GM20431 (cell line): Measurements from ENCODE around the gene DNAJC12.
"Not testable (repeated sequence)": the region's sequence is repeated elsewhere in the genome, so short reads cannot be mapped to it uniquely, and the experiment has no call there.

Experiments used
- in situ Hi-C: fragments of 300-500 bp; cut with MseI, MboI; formaldehyde crosslinking; loops from one replicate; pipeline ENCODE4 v1.15.0; 2020; ENCODE audit warnings: low sequenced_read_pairs; ENCODE audit not compliant: unreplicated experiment

DNAJC12 gene

GRCh38 chr10:67772894-67773511 lies 65.0 kb downstream of the DNAJC12 start:
- in situ Hi-C loops: no loop called here

DNA sequence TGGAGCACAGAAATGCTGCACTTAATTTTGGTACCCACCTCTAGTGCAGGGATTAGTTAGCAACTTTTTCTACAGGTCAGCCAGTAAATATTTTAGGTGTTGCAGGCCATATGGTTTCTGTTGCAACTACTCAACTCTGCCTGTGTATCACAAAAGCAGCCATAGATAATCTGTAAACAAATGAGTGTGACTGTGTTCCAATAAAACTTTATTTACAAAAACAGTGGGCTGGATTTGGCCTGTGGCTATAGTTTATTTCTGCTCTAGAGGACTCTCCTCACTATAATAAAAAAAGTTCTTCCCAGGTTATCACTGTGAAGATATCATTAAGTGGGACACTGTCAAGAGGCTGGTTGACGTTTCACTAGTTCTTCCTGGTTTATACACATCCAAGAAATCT lies 65.8 kb downstream of the DNAJC12 start:
- in situ Hi-C loops: no loop called here

- in situ Hi-C loops: no loop called here
Observed at GRCh38 chr10:67771200-67771599, 66.8 kb downstream of the DNAJC12 start.

DNA sequence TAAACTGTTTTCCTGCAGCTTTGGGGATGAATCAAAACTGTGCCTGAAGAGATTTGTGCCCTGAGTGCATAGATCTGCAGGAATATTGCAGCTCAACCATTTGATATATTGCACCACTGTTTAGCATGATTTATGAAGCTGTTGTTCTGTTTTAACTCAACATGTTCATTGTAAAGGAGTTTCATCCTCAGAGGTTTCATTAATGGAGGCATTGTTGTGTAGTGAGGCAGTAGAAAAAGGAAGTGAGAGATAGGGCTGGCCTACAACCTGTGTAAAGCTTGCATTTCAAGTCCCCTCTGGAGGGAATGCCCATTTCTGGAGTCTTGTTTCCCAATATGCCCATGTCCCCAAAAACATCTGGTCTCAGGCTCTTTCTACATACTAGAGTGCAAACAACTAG lies 67.5 kb downstream of the DNAJC12 start:
- in situ Hi-C loops: no loop called here

DNA sequence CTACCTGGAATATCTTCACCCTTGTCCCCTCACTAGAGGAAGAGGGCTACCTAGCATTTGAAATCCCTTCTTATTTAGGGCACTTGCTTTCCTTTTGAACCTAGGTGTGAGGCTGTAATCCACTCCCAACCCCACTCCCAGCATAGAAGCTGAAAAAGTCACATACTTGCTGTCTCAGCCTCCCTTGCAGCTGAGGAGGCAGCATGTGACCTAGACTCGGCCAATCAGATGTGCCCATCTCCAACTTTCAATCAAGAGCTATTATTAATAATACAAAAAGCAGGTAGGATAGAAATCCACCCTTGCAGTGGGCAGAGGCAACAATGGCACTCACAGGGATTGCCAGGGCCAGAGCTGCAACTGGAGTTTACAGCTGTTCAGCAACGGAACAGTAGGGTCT lies 70.7 kb downstream of the DNAJC12 start:
- in situ Hi-C loops: no loop called here

DNA sequence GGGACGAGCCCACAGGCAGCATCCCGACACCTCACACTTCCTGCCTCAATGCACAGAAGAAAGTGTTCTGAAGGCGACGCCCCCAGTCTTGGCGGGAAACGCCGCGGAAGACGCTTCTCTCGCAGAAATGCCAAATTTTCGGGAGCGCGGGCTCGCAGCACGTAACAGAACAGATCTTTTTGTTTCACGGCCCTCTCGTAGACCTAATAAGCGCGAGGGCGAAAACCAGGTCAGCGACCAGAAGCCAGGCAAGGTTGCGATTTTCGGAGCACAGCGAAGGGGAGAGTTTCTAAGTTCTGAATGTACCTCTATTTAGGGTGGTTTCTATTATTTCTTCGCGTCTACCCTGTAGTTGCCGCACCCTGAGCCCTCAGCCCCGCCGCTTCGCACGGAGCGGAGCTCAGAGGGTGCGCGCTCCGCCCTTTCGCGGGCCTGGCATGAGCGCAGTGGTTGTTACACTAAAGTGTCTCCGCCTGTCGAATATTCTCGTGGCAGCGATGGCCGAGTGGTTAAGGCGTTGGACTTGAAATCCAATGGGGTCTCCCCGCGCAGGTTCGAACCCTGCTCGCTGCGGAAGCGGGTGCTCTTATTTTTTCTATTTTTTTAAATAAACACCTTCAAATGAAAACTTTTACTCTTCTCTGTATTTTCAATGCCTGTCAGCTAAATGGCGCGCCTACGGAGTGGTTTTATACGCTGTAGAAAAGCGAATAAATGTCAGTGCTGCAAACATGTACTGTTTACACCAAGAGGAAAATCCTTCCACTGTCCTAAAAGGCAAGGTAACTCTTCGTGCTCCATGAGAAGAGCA lies 73.8 kb downstream of the DNAJC12 start:
- in situ Hi-C loops: no loop called here

- in situ Hi-C loops: no loop called here
Observed at GRCh38 chr10:67763499-67764011, 74.4 kb downstream of the DNAJC12 start.

DNA sequence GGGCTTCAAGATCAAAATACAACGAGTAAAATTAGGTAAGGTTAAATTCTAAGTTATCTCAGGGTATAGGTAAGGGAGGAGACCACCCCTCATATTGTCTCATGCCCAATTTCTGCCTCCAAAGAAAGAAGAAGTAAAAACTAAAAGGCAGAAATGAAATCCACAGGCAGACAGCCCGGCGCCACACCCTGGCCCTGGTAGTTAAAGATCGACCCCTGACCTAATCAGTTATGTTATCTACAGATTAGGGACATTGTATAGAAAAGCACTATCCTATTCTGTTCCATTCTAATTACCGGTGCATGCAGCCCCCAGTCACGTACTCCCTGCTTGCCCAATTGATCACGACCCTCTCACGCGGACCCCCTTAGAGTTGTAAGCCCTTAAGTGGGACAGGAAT lies 75.4 kb downstream of the DNAJC12 start:
- in situ Hi-C loops: not testable (repeated sequence)

DNA sequence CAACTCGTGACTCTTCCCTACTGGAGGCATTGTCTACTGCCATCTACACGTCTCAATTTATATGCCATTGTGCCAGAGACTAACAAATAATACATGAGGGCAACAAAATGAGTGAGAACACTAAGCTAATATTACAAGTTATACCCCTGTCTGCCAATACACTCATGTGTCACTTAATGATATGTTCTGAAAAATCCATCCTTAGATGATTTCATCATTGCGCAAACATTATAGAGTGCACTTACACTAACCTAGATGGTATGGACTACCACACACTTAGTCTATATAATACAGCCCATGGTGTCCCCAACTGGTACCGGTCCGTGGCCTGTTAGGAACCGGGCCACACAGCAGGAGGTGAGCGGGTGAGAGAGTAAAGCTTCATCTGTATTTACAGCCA lies 77.7 kb downstream of the DNAJC12 start:
- in situ Hi-C loops: no loop called here
